Colonic mucosa (tissue), 4 donors: Measurements from ENCODE around the gene TCHP. TPM values are rescaled to one million over a fixed set of nuclear protein-coding genes. Genes with fewer than 3 reads are reported as not detected.

ENCODE experiments used
- DNase-seq: peaks from one replicate; pipeline ENCODE4 v3.0.0-alpha.2; 2020
- H3K27ac ChIP-seq: fragments of 200-600 bp; one replicate; pipeline ENCODE4 v1.8.0; 2021
- H3K27me3 ChIP-seq: fragments of 200-600 bp; one replicate; pipeline ENCODE4 v1.8.0; 2021
- H3K36me3 ChIP-seq: fragments of 200-600 bp; one replicate; pipeline ENCODE4 v1.8.0; 2021
- H3K4me1 ChIP-seq: fragments of 200-600 bp; one replicate; pipeline ENCODE4 v1.8.0; 2021; ENCODE audit warnings: mild to moderate bottlenecking
- H3K4me3 ChIP-seq: fragments of 200-600 bp; one replicate; pipeline ENCODE4 v1.8.0; 2021
- H3K9ac ChIP-seq, 2 donors: one replicate each; pipeline ENCODE4 v1.7.0; 2013; ENCODE audit warnings: control low read depth in 2 of 2, low read depth in 2 of 2, low read length in 2 of 2
- H3K9me3 ChIP-seq: fragments of 200-600 bp; one replicate; pipeline ENCODE4 v1.8.0; 2021
- intact Hi-C: fragments of 100-400 bp; cut with DNase I; formaldehyde crosslinking; loops from one replicate; pipeline ENCODE4 v1.14.1; 2022
- total RNA-seq, 2 donors: library from RNA; stranded (reverse); fragmentation: NEBNext Ultra II Directional in 1 of 2; extraction: Animal tissue kit (Norgen Biotek cat#: 25700) in 1 of 2; gene quantifications; one replicate each; pipeline ENCODE4 v1.2.1, GENCODE V29; 2021
- TF ChIP-seq, protein P1 (sequence below): fragments of 200-600 bp; IDR thresholded peaks from one replicate; pipeline ENCODE4 v1.8.0; 2022; ENCODE audit warnings: antibody characterized with exemption, mild to moderate bottlenecking
- donor health status: healthy.
- donor health status: DM: no; HTN: no; CAD: no.
- donor health status: DM: no; HTN: no; CAD: no.

The TCHP gene
- total RNA-seq, 2 donors from 2014 or later, result 11.4 to 27.0 TPM

DNA sequence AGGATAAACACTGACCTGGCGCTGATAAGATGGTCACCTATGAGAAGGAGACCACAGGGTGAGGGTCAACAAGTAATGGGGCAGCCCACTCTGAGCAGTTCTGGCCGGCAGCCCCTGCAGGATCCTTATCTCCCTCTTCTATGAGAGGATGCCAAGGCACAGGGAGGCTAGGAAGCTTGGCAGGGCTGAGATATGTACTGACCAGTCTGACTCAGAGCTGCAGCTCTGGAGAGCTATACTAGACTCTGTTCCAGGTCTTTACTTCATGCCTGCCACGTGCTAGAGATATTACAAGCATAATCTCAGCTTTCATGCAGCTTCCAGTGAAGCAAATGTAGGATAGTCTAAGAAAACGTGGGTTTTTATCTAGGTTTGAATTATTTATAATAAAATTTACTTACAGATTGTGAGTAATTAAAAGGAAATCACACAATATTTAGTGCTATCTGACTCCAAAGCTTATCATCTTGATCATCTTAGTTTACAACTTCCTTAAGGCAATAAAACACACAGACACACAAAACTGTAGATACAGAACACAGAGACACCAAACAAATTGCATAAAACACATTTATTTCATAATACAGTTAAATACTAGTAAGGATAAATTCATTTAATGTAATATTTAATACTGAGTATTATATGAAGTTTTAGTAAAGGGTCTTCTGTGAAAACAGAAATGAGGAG lies 63.8 kb downstream of the TCHP start:
- peak; percentile 59 for DNase-seq
- Histone ChIP-seq H3K9me3 (no peaks in the 10 kb centered on the region), H3K27ac (peak overlapping the region; percentile 41), H3K4me1 (peaks cover 8% of the 10 kb centered on the region), H3K9ac (peak overlapping the region in 1 of 2 donors; percentile 27), H3K27me3 (no peaks in the 10 kb centered on the region), H3K36me3 (peaks cover 3% of the 10 kb centered on the region), H3K4me3 (no peak overlapping the region)
- TF ChIP-seq, protein P1, sequence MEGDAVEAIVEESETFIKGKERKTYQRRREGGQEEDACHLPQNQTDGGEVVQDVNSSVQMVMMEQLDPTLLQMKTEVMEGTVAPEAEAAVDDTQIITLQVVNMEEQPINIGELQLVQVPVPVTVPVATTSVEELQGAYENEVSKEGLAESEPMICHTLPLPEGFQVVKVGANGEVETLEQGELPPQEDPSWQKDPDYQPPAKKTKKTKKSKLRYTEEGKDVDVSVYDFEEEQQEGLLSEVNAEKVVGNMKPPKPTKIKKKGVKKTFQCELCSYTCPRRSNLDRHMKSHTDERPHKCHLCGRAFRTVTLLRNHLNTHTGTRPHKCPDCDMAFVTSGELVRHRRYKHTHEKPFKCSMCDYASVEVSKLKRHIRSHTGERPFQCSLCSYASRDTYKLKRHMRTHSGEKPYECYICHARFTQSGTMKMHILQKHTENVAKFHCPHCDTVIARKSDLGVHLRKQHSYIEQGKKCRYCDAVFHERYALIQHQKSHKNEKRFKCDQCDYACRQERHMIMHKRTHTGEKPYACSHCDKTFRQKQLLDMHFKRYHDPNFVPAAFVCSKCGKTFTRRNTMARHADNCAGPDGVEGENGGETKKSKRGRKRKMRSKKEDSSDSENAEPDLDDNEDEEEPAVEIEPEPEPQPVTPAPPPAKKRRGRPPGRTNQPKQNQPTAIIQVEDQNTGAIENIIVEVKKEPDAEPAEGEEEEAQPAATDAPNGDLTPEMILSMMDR, result no peak
- intact Hi-C loops, result no loop called here

DNA sequence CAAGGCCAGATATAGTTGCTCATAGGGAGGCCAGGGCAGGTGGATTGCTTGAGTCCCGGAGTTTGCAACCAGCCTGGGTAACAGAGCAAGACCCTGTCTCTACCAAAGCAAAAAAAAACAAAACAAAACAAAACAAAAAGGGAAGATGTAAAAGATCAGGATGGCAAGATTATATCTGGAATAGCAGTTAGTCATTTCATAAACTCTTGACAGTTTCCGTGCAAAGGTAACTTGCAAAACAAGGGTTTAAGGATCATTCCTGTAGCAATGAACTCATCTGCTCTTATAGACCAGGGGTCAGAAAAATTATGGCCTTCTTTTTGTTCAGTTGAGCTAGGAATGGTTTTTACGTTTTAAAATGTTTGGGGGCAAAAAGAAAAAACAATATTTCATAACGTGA lies 66.5 kb downstream of the TCHP start:
- Histone ChIP-seq H3K9me3 (no peaks in the 10 kb centered on the region), H3K9ac (no peak overlapping the region), H3K27ac (no peak overlapping the region), H3K4me1 (peaks cover 8% of the 10 kb centered on the region), H3K4me3 (no peak overlapping the region), H3K36me3 (peaks cover 8% of the 10 kb centered on the region), H3K27me3 (no peaks in the 10 kb centered on the region)
- DNase-seq, result no peak
- TF ChIP-seq, protein P1, result no peak
- intact Hi-C loops, result no loop called here

DNA sequence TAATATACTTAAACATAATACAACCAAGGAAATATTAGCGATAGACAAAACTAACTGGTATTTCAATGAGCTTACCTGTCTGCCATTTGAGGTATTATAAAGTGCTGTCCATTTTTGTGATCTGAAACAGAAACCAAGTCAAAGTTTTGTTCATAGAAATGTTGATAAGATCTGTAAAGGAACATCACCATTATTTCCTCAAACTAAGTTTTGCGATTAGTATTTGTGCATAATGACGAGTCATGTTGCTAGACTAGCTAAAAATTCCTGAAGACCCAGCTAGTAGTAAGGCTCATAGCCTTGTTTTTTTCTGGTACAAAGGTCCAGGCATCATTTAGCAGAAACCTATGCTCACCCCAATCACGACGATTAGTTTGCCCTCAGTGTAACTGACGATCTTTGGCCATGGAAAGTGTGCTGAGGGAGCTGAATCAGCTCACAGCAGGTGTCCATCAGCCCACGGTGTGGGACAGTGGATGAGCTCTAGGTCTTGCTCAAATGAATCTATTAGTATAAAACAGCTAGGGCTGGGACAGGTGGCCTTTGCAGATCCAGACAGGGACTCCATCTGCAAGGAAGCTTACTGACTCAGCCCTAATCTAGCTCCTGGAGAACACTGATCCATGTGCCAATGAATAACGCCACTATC lies 67.4 kb downstream of the TCHP start:
- peaks cover 8% of the 10 kb centered on the region for H3K36me3 ChIP-seq
- TF ChIP-seq, protein P1, result no peak
- H3K4me3 ChIP-seq, result no peak overlapping the region
- H3K27ac ChIP-seq, result no peak overlapping the region
- intact Hi-C loops, result no loop called here
- H3K27me3 ChIP-seq, result no peaks in the 10 kb centered on the region
- H3K9ac ChIP-seq, result no peak overlapping the region
- peaks cover 8% of the 10 kb centered on the region for H3K4me1 ChIP-seq
- no peaks in the 10 kb centered on the region for H3K9me3 ChIP-seq
- DNase-seq, result no peak

Other genes starting within 250 kb of the TCHP start
- 1 to 10 TPM; 3.9 to 5.5 TPM for gene FAM222A, start 186.4 kb upstream of the TCHP start, total RNA-seq
- gene TRPV4, start 66.9 kb upstream of the TCHP start, total RNA-seq, result under 1 TPM; 0.10 to 0.32 TPM
- gene GLTP, start 19.7 kb upstream of the TCHP start, total RNA-seq, result 10 to 100 TPM; 72.0 to 76.3 TPM
- 10 to 100 TPM; 23.3 to 26.8 TPM for gene GIT2, start 96.1 kb downstream of the TCHP start, total RNA-seq
- 10 to 100 TPM; 39.9 to 69.1 TPM for gene ANKRD13A, start 99.2 kb downstream of the TCHP start, total RNA-seq
- 1 to 10 TPM; 7.2 to 8.4 TPM for gene C12orf76, start 148.2 kb downstream of the TCHP start, total RNA-seq
- 1 to 10 TPM; 4.2 to 5.3 TPM for gene IFT81, start 224.1 kb downstream of the TCHP start, total RNA-seq